COLO668 (cell line): ENCODE data around the gene TMEM233.

Source experiments
- DNase-seq: peaks from one replicate; lab custom pipeline; 2025; ENCODE audit not compliant: unreplicated experiment; lab: John Stamatoyannopoulos, UW

Gene TMEM233

DNA sequence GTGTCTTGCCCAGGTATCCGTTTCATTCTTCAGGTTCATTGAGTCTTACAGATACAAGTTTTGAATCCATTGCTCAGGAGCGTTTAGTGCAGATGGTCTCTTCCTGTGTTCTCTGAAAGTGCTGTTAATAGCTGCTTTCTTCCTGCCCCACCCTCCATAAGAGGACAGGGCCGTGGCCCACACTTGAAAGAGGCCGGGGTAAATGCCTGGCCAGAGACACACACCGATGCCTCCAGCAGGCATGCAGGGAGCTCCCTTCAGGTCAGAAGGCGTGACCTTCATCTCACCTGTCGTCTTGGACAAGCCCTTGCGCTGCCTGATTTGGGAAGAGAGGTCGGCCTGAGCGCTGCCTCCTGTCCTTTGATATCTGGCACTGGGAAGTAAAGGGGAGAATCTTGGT, 85.9 kb downstream of the TMEM233 start:
- no peak for DNase-seq

GRCh38 chr12:119681111-119681510, 87.5 kb downstream of the TMEM233 start:
- DNase-seq: no peak

GRCh38 chr12:119681728-119682638, 88.4 kb downstream of the TMEM233 start:
- DNase-seq: no peak

GRCh38 chr12:119682639-119683252, 89.2 kb downstream of the TMEM233 start:
- no peak for DNase-seq

- DNase-seq: no peak
Measured at GRCh38 chr12:119683413-119683812, 89.8 kb downstream of the TMEM233 start.

- no peak for DNase-seq
Measured at GRCh38 chr12:119683816-119684215, 90.2 kb downstream of the TMEM233 start.

GRCh38 chr12:119684711-119685369, 91.3 kb downstream of the TMEM233 start:
- no peak for DNase-seq

GRCh38 chr12:119685375-119685774, 91.8 kb downstream of the TMEM233 start:
- no peak for DNase-seq

- no peak for DNase-seq
Measured at GRCh38 chr12:119686355-119686754, 92.8 kb downstream of the TMEM233 start.

DNA sequence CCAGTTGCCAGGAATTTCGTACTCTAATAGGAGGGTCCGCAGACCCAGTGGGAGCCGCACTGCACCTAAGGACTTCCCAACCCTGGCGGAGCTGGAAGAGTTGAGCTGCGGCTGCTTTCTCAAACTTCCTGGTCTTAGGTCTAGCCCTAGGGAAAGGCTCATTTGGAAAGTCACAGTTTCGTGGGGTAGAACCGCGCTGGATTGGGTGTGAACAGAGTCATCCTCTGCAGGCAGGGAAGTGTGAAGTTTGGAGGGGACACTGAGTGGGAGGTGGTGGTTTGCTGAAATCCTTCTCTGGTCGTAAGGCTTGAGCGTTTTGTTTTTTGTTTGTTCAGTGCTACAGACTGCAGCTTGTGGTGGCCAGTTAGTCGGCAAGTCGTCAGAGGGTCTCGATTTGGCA, 93.2 kb downstream of the TMEM233 start:
- no peak for DNase-seq

- DNase-seq: no peak
Measured at GRCh38 chr12:119687406-119687805, 93.8 kb downstream of the TMEM233 start.

DNA sequence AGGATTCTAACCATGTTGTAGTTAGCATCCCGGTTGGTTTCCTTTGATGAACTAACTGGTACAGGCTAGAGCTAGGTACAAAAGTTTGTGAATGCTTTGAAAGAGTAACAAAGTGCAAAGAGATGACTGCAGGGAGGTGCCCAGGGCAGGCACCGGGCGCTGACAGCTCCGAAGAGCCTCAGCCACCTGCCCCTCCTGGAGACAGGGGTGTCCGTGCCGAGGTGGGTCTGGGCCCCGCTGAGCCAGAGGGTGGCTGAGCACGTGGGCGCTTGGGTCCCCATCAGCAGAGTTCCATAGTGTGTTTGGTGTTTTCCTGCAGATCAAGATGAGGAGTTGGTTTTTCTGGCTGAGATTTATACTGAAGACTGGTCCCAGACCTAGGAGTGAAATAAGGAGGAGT, 94.3 kb downstream of the TMEM233 start:
- no peak for DNase-seq

DNA sequence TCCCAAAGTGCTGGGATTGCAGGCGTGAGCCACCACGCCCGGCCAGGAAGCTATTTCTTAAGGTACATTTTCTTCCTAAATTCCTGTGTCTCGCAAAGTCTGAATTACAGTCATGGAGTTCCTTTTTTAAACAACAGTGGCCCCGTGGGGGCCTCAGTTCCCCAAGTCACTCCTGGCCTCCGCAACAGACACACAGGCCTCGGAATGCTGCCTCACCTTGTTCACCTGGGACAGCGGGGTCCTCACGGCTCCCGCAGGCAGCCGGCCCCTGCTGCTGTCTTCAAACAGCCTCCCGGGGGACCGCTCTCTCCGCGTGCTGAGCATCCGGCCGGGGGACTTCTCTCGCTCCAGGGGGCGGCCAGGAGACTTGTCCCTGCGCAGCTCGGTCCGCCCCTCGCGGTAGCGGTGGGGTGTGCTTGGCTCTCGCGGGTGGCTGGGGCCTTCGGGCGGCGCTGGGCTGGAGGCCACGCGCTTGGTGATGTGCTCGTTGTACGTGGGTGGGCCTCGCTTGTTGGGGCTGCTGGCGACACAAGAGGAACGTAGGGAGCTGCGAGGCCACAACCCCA, 96.4 kb downstream of the TMEM233 start:
- DNase-seq: no peak

GRCh38 chr12:119691202-119691810, 97.7 kb downstream of the TMEM233 start:
- no peak for DNase-seq

GRCh38 chr12:119692410-119692809, 98.8 kb downstream of the TMEM233 start:
- no peak for DNase-seq
